GM21447 (cell line): ENCODE results near the gene OXCT2.

Experiments used
- ATAC-seq: cut with Tn5 transposase; IDR thresholded peaks from one replicate; pipeline ENCODE4 v1.9.1; 2021; ENCODE audit not compliant: unreplicated experiment

OXCT2 gene

DNA sequence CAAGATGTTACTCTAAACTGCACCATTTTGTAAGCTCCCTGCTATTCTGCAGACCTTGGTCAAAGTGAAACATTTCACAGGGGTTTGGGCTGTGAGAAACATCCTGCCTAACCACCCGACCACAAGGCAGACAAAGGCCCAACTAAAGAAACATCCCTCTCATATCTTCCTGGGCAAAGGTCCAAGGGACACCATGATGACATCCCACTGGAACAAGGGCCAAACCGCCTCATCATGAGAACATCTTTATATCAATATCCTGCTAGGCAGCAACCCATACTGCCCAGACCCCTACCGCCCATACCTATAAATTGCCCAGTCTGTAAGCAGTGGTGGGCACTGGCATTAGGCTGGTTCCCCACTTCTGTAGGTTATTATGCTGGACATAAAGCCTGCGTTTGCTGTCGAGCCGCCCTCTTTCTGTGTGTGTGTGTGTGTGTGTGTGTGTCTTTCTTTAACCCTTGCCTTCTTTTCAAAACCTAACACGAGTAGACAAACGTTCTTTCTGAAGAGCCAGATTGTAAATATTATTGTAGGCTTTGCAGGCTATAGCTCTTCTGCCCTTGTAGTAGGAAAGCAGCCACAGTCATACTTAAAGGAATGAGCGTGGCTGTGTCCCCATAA, 33.5 kb downstream of the OXCT2 start:
- no peak for ATAC-seq

- no peak for ATAC-seq
Measured at GRCh38 chr1:39735731-39736130, 35.4 kb downstream of the OXCT2 start.

GRCh38 chr1:39733161-39733560, 38.0 kb downstream of the OXCT2 start:
- ATAC-seq: no peak

DNA sequence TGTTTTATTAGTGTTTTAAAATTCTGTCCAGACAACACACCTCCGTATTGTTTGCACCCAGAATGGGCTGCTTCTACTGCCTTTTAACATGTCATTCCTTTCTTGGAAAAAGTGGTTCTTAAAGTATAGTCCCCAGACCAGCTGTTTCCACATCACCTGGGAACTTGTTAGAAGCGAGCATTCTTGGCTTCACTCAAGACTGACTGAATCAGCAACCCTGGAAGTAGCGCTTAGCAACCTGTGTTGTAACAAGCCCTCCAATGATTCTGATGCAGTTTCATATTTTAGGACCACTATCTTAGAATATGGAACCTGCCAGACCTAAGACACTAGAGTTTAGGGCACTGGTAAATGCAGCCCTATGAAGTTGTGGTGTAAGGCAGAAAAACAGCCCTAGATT, 38.4 kb downstream of the OXCT2 start:
- no peak for ATAC-seq

GRCh38 chr1:39729842-39730241, 41.3 kb downstream of the OXCT2 start:
- no peak for ATAC-seq

- ATAC-seq: no peak
Measured at GRCh38 chr1:39729030-39729429, 42.1 kb downstream of the OXCT2 start.

DNA sequence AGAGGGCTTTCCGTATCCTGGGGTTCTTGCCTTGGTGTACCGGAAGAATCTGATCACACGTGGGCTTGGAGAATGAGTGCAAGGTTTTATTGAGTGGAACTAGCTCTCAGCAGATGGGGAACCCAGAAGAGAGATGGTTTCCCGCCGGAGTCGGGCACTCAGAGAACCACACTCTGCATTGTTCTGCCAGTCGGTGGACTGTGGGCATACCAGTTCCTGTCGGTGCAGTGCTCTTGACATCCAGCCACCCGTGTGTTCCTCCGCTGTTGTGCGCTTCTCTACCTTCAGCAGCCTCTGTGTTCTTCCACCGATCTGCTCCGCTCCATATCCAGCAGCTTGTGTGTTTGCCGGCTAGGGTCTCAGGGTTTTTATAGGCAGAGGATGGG, 43.2 kb downstream of the OXCT2 start:
- no peak for ATAC-seq

DNA sequence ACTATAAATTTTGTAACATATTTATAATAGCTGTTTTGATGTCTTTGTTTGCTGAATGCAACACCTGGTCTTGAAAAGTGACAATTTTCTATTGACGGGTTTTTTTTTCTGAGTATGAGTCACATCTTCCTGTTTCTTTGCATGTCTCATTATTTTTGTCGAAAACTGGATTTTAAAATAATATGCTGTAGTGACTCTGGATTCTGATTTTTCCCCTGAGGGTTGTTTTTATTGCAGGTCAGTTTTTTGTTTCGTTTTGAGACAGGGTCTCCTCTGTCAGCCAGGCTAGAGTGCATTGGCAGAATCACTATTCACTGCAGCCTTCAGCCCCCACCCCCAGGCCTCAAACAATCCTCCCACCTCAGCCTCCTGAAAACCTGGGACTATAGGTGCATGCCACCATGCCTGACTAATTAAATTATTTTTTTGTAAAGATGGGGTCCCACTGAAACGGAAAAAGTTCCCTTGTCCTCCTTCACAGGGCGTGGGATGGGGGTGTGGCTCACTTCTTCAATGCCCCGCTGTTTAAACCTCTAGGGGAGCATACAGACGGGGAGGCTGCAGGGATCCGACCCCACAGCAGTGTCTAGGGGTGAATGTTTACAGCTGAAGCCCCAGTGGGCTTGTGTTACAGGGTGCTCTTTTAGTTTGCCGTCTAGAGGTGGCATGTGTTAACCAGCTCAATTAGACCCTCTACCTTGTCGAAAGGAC, 43.8 kb downstream of the OXCT2 start:
- ATAC-seq: no peak

DNA sequence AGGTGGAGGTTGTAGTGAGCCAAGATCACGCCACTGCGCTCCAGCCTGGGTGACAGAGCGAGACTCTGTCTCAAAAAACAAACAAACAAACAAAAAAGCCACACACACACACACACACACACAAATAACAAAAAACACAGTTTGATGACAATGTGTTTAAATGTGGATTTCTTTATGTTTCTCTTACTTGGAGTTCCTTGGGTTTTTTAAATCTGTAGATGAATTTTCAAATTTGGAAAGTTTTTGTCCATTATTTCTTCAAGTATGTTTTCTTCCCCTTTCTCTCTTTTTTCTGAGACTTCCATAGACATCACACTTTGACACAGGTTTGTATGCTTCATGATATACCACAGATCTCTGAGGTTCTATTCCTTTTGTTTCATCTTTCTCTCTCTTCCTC, 44.5 kb downstream of the OXCT2 start:
- no peak for ATAC-seq

DNA sequence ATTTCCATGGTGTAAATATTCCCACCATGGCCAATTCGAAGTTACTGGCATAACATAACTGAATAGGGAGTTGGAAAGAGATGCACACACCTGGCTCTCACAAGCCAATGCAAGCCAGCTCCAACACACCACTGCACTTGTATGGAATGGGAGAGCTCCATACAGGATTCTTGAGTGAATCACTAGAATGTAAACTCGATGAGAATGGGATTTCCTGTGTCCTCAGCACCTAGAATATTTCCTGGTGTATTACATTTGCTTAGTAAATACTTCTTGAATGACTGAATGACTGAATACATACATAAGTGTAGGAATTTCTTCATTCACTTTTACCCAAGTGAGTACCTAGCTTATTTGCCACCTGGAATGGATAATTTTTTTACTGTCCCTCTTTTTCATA, 48.7 kb downstream of the OXCT2 start:
- ATAC-seq: no peak

GRCh38 chr1:39721664-39722063, 49.5 kb downstream of the OXCT2 start:
- no peak for ATAC-seq

DNA sequence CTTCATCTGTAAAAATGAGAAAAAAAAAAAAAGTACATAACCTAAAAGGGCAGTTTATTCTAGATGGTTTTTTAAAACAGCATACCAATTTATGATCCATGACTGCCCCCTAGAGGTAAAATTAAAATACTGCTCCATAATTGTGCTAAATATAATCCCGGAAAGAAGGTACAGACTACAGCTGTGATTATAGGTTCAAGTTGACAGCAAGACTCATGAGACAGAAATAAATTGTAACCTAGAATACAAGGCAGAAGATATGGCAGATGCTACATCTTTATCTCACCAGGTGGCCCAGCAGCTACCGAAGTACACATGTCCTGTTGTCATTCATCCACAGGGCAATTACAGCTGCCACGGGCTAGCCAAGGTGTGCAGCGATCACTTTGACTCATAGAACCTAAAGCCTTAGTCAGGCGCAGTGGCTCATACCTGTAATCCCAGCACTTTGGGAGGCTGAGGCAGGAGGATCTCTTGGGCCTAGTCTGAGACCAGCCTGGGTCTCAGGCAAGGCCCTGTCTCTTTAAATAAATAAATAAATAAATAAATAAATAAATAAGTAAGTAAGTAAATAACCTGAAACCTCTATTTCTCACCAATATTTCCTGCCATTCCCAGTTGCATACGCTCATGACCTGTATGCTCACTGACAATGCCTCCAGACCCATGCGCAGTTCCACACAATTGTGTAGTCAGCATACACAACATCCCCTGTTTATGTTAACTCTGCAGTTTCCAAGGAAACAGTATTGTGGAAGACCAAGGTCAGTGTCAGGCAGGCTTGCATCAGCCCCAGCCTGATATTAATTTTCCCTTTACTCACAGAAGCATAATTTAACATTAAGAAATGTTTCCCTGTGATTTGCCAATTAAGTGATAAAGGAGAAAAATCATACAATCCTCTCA, 50.8 kb downstream of the OXCT2 start:
- ATAC-seq: no peak
